GM19463 (cell line): ENCODE data around the gene SFT2D1.

Experiments used
- ATAC-seq: cut with Tn5 transposase; IDR thresholded peaks from one replicate; pipeline ENCODE4 v1.9.1; 2021; ENCODE audit warnings: mild to moderate bottlenecking, moderate library complexity; ENCODE audit not compliant: unreplicated experiment

SFT2D1 gene

DNA sequence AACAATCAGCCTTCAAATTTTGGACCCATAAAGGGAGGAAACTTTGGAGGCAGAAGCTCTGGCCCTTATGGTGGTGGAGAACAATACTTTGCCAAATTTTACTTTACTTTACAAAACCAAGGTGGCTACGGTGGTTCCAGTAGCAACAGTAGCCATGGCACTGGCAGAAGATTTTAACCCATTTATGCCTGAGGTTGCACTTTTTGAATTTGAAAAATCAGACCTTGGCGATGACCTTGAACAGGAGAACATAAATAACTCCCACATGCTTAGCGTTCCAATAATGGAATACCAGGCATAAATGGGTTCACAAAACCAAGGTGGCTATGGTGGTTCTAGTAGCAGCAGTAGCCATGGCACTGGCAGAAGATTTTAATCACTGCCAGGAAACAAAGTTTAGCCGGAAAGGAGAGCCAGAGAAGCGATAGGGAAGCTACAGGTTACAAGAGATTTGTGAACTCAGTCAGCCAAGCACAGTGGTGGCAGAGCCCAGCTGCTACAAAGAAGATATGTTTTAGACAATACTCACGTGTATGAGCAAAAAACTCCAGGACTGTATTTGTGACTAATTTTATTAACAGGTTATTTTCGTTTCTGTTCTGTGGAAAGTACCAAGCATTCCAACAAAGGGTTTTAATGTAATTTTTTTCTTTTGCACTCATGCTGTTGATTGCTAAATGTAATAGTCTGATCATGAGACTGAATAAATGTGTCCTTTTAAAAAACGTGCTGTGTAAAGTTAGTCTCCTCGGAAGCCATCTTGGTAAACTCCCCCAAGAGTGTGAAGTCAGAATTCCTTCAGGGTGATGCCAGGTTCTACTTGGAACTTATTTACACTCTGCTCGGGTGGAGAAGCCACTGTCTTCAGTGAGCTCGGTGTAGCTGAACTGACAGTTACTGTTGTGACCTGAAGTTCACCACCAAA lies 6.7 kb downstream of the SFT2D1 start:
- ATAC-seq: peak; percentile 52

DNA sequence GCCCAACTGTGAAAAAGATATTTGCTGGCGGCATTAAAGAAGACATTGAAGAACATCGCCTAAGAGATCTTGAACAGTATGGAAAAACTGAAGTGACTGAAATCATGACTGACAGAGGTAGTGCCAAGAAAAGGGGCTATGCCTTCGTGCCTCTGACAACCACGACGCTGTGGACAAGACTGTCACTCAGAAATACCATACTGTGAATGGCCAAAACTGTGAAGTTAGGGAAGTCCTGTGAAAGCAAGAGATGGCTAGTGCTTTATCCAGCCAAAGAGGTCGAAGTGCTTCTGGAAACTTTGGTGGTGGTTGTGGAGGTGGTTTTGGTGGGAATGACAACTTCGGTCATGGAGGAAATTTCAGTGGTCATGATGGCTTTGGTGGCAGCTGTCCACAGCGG lies 7.5 kb downstream of the SFT2D1 start:
- ATAC-seq: no peak

DNA sequence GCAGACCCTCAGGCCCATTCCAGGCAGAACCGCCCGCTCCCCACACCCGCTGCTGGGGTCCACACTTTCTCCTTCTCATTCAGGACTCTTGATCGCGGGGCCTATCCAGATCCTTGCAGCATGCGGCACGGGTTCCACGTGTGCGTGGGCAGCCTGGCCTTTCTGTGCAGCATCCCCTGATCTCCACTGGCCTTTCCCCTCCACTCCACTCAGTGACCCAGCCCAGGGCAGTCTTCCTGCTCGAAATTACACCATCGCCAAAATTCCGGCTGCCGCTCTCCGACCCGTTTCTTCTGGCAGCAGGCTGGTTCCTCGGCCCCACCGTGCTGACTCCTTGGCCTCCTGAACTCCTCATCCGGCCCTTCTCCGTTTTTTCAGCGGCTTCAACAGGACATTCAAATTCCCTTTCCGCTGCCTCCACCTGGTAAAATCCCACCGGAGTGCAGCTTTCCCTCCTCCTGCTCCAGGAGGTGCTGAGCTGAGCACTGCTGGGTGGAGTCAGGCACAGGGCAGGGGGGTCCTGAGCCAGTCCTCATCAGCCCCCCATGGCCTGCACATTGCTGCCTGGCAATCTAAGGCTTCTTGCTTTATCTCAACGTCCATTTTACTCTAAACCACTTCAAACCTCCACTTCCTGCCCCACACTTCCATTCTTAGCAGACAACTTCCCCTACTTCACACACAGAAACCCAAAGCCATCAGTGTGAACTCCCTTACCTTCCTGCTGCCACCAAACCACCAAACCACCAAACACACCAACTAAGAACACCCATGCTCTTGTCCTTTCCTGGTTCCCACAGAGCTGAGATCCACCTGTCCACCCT lies 9.0 kb downstream of the SFT2D1 start:
- peak; percentile 66 for ATAC-seq

DNA sequence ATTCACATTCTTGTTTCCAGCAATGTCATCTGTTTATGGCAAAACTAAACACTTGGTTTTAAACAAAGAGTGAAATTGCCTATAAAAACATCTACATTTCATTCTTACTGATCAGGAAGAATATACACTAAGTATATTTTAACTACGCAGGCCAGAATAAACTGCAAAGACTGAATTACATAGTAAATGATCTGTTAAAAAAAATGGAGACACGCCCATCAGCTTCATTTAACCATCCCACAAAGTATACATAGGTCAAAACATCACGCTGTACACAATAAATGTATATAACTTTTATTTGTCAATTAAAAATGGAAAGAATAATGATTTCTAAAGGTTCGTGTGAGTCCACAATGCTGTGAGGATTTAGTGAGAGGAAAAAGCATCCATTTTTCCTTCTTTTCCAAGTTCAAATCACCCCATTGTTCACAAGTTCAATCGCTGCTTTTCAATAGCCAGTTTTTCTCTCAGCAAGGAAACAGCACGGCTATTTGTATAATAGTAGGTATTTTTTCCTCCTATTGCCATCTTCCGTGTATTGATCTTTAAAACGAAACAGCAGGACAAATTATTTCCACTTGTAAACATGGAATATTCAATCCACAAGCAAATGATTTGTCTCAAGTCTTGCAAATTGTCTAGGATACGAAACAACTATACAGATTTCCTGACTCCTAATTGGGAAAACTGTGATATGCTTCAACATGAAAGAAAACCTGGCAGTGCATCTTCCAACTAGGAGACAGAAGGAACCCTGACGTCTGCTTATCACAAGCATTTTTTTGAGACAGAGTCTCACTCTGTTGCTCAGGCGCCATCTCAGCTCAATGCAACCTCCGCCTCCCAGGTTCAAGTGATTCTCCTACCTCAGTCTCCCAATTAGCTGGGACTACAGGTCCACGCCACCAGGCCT lies 10.6 kb downstream of the SFT2D1 start:
- no peak for ATAC-seq

DNA sequence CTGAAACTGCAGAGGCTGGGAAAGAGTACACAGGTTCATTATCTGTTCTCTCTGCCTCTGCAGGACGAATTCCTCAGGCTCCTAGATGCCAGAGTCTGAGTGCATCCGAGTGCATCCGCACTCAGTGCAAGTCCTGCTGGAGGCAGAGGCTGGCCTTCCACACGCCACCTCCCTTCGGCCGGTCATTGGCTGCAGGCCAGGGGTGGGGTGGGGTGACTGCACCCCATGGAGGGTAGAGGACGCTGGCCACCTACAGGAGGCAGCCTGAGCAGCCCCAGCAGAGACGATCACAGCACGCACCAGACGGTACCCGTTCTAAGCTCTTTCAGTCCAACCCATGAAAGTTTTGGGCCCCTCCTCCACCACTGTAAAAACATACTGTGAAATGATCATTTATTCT lies 11.7 kb downstream of the SFT2D1 start:
- ATAC-seq: no peak

DNA sequence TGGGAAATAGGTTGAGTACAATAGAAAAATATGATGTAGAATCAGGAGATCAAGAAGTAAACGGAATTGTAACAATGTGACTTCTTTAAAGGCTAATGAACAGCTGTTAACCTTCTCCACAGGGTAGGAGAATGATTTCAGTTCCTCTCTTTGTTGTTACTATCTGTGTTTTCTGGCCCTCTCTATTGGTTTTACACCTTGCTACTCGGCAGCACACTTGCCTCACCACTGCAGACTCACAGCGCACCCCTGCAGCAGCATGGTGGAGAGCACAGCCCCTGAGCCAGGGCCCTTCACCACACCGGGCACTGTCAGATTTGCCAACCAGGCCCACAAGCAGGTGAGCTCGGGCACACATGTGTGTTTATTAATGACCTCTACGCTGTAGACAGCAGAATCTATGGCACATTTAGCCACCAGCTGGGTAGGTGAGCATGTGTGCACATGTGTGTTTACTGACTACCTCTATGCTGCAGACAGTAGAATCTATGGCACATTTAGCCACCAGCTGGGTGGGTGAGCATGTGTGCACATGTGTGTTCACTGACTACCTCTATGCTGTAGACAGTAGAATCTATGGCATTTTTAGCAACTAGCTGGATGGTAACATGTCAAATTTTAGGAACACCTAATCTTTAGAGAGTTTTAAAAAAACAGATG lies 16.8 kb downstream of the SFT2D1 start:
- ATAC-seq: peak; percentile 80

DNA sequence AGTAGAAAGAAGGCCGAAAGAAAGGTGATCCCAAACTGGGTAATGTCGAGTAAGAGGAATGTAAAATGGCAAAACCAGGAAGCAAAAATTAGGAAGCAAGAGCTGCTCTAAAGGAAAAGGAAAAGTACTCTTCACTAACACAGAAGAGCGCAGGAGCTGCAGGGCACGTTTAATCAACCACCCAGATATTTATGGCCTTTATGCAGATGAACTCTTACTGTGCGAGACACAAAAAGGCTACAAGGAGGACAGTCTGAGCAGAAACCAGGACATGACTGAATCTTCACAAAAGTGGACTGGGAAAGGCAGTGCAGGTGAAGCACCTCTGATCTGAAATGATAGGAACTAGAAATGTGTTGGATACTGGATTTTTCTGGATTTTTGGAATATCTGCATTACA lies 18.9 kb downstream of the SFT2D1 start:
- no peak for ATAC-seq

DNA sequence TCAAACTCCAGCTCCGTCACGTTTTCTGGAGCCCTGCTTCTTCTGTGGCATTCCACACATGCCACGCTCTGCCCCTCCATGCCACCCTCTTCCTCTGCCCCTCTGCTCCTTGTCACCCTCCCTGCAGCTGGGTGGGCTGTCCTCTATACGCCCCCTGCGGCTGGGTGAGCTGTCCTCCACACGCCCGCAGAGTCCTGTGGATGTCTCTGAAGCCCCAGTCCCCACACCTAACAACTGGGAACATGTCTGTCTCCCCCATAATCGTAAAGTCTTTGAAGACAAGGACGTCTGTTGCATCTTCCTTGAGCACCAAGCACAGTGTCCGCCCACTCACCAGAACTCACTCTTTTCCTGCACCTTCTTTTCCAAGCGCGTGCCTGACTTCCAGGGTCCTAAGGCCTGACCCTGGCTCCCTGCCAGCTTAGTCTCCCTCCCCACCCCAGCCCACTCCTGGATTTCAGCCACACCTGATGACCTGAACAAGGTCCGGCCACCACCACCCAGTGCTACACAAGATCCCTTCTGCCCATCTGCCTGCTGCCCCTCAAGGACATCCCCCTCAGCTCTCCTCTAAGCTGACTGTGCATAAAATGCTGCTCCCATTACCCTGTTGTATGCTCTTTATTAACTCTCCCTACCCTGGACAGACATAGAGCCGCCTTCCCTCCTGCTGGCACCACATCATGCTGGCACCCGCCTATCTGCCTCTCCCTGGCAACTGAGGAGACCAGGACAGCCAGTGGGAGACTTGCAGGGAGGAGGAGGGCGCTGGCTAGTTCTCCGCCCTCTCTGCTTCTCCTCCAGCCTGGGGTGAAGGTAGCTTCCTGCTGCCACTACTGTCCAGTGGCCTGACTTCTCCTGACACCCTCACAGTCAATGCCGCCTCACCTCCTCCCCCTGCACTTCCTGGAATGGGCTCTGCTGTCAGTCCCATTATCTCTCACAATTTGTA lies 23.4 kb downstream of the SFT2D1 start:
- ATAC-seq: no peak

DNA sequence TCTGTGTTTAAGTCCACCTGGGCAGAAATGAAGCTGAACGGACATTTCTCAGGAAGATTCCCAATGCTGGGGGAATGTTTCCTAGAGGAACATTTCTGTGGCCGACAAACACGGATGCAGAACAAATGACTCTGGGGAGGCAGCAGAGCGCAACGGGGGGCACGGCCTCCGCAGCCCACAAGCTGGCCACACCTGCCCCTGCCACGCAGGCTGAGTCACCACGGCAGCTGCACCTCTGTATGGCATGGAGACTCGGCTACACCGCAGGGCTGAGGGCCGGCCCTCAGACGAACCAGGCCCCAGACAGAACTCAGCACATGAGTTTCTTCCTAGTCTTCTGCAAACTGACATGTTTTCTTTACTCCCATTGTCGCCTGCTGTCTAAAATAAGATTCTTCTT lies 24.1 kb downstream of the SFT2D1 start:
- ATAC-seq: no peak

DNA sequence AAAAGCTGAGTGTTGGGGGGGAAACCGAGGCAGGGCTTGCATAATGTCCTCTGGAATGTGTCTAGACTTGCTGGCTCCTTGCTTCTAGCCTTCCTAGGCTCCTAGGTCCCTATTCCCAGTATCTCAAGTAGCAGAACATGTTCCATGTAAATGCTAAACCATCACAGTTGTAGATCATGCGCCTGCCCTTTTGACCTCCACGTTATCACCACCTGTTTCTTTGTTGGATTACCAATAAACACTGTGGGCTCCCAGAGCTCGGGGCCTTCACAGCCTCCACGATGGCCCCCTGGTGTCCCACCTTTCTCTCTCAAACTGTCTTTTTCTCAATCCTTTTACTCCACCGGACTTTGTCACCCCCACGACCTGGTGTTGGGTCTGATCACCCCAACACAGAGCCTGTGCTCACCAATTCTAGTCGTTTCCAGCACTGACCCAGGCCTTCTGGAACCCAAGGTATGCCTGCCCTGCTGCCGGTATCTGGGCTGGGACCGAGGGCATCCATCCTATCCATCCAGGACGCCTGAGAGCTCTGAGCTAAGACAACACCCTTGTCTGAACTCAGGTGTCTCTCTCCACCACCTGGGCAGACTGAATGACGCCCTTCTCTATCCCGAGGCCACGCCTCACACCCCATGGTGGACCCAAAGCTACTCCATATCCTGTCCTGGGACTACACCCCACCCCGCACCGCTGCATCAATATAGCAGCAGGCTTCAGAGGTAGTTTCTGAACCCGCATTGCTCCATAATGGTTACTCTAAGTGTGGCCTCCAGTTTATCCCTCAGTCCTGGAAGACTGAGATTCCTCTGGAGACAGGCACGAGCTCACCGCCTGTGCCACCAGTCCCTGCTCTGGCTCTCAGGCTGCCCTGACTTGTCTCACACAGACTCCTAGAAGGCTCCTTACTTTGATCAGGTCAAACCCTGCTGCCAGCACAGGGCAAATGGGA lies 24.8 kb downstream of the SFT2D1 start:
- no peak for ATAC-seq

DNA sequence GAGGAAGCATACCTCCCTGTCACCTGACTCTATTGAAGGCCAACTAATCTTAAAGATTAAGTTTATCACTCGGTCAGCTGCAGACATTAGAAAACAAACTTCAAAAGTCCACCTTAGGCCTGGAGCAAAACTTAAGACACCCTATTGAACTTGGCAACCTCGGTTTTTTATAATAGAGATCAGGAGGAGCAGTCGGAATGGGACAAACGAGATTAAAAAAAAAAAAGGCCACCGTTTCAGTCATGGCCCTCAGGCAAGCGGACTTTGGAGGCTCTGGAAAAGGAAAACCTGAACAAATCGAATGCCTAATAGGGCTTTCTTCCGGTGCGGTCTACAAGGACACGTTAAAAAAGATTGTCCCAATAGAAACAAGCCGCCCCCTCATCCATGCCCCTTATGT lies 26.9 kb downstream of the SFT2D1 start:
- no peak for ATAC-seq

DNA sequence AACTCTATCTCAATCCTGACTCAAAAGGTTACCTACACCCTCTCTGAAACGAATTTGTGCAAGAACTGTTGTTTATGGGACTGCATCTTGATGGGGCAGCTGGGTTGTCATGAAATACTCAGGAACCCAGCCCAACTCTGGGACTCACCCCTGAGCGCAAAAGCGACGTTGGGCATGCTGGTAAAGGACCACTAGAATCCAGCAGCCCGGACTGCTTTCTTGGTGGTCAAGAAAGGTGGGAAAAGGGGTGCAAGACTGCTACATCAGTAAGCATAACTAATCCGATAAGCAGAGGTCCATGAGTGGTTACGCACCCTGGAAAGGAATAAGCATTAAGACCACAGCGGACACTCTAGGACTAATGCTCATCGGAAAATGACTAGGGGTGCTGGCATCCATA lies 27.9 kb downstream of the SFT2D1 start:
- ATAC-seq: no peak

DNA sequence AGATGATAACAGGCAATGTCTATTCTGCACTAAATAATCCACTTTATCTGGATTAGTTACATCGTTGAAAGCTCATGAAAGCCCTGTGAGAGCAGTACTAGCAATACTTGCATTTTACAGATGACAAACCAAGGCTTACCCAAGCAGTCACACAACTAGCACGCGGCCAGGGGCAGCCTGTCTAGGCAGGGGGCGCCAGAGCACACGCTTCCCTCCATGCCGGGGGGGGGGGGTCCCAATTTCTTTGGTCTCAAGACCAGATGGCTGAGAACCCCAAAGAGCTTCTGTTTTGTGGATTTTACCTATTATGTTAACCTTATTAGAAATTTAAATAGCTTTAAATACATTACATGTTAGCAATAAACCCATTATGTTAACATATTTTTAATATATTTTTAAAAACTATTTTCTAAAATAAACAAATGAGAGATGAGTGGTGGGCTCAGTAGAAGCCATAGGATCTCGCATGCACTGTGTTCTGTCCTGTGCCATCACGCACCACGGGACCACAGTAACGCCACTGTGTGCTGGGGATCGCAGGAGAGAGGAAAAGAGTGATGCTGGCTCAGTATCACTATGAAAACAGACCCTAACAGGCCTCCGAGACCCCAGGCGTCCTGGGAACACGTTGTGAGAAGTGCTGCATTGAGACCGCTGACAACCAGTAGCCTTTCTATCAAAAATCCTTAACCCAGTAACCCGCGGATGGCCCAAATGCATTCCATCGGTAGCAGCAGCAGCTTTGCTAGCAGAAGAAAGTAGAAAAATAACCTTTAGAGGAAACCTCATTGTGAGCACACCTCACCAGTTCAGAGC lies 28.9 kb downstream of the SFT2D1 start:
- peak; percentile 74 for ATAC-seq

DNA sequence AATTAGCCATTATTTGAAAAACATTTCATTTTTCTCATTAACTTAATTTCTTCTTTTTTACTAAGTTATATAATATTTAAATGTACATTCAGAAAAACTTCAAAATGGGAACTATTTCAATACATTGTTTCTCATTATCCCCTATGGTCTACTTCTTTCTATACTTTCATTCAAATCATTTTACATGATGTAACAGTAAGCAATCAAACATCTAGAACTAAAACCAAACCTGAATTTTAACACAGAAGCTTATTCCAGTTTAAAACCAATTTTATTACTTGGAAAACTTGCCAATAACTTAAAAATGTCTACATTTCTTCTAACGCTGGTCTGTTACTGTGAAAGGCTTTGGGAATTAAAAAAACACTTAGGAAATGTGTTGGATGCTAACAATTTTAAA lies 29.5 kb downstream of the SFT2D1 start:
- ATAC-seq: no peak

DNA sequence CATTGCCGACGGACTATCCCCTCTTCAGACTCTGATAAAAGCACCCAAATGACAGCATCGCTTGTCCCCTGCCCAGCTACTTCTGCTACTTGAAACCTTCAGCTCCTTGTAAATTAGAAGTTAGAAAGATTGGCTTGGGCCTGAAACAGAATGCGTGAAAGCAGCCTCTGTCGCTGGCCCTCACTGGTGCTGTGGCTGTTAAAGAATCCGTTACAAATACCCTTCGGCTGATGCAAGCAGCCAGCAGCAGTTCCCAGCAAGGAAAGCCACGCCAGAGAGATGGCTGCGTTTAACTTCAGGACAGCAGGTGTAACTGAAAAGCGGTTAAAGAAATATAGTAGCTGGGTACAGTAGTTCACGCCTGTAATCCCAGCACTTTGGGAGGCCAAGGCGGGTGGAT lies 31.7 kb downstream of the SFT2D1 start:
- ATAC-seq: no peak

DNA sequence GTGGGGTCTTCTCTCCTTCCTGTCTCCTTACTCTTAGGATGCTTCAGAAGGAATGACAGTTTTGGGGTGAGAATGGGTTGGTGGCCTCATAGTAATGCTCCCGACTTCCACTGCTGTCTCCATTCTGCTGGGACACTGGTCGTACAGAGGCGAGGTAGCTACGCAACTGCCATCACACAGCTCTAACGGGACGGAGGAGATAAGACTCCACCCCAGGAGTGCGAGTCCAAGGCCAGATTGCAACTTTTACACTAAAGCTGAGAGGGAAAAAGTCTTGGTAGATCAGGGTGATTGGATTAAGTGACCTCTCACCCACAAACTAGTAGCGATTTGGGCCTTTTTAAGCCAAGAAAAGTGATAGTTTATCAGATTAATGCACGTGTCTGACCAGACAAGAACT lies 32.4 kb downstream of the SFT2D1 start:
- ATAC-seq: no peak
